CD4-positive, alpha-beta T cell treated with Interleukin-15 for 1 hour (primary cell): ENCODE results near the gene S100Z.
"Not testable (repeated sequence)": the region's sequence is repeated elsewhere in the genome, so short reads cannot be mapped to it uniquely, and the experiment has no call there.

ENCODE experiments used
- DNase-seq: peaks from one replicate; pipeline ENCODE4 v3.0.0-alpha.2; 2020

Gene S100Z

DNA sequence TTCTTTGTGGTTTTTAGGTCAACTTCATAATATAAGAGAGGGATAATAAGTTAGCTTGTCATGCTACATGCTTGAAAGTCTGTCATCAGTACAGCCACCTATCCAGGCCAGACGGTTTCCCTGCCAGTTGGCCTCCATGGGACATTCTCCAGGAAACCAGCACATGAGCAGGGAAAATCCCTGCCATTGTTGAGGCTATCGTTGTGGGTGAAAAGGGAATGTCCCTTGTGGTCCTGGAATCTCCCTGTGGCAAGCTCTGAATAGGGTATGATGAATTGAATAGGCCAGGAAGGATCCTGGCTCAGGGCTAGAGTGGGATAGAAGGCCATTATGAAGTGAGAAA is 18.7 kb upstream of the S100Z start:
- no peak for DNase-seq

DNA sequence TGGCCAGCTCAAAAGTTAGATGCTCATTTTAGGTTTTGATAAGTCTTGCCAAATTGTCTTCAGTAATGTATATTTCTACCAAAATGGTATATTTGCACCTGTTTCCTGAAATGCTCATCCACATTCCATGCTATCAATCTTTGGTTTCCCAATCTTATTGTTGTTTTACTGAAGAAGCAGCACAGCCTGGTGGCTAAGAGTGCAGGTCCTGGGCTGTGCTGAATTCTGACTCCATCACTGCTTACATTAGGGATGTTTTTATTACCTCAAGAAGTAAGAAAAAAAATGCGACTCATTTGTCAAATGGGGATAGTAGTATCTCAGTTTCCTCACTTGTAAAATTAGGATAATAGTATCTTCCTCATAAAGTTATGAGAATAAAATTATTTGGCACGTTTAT is 13.6 kb upstream of the S100Z start:
- no peak for DNase-seq

DNA sequence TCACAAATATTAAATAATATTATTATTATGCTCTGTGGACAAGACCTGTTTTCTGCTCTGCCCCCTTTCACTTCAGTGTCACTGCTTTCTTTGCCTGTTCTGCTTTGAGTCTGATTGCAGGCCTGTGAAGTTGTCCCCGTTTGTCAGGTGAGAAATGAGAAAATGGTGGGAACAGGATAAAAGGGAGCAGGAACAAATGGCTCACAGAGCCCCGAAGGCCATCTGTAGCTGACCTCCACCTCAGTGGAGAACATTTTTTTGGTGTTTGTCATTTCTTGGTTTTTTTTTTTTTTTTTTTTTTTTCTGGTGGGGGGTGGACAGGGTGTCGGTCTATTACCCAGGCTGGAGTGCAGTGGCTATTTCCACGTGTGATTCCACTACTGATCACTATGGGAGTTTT is 13.2 kb upstream of the S100Z start:
- no peak for DNase-seq

DNA sequence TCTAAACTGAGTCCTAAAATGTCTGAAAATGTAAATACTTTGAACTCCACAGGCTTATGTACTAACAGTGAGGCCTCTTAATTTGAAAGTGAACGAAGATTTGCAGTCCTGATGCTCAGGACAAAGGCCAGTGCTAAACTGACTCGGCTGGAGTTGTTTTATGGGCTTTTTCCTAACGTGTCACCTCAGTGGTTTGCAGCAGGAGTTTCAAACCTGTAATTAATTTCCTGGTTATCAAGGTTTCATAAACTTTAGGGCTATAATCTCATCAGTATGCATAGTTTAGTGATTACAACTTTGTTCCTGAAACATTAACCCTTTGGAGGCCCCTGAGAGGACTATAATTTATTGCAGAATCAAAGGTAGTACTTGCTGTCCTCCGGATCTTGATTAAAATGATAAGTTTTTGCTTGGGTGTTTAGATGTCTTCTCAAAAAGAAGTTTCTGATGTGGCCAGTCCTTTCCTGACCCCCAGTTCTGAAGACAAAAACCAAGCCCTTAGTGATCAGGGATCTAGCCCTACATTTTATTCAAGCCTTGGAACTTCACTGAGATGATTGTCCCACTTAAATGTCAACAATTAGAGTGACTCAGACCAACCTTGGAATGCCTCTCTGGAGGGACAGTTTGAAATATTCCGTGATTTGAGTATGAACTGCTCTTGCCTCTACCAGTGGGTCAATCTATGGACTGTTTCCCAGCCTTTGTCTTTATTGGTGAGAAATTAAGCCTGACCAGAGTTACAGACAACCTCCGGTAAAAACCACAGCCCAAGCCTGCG is 11.1 kb upstream of the S100Z start:
- DNase-seq, result no peak

DNA sequence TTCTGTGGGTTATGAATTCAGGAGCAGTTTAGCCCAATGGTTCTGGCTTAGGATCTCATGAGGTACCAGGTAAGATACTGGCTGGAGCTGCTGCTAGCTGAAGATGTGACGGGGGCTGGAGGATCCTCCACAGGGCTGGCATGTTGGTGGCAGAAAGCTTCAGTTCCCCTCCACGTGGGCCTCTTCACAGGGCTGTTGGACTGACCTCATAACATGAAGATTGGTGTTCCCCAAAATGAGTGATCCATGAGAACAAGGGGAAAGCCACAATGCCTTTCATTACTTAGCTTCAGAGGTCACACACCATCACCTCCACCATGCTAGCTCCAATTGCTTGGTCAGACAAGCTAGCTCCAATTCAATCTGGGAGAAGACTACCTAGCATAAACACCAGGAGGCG is 8.5 kb upstream of the S100Z start:
- DNase-seq, result no peak

DNA sequence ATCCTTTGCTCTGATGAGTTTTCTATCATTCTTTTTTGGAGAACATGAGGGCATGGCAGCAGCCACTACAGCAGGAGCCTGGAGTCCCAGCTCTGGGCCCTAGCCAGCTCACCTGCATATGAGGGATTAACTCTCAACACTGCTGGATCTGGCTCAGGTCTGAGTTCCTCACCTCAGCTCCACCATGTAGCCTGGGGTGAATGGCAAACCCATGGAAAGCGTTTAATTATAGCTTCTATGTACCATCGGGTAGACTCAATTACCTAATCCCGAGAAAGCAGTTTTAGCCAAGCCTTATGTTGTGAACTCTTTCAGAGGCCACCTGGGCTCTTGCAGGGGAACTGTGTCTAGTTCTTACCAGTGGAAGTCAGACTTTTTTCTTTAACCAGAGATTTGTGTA is 3.9 kb upstream of the S100Z start:
- DNase-seq, result no peak

DNA sequence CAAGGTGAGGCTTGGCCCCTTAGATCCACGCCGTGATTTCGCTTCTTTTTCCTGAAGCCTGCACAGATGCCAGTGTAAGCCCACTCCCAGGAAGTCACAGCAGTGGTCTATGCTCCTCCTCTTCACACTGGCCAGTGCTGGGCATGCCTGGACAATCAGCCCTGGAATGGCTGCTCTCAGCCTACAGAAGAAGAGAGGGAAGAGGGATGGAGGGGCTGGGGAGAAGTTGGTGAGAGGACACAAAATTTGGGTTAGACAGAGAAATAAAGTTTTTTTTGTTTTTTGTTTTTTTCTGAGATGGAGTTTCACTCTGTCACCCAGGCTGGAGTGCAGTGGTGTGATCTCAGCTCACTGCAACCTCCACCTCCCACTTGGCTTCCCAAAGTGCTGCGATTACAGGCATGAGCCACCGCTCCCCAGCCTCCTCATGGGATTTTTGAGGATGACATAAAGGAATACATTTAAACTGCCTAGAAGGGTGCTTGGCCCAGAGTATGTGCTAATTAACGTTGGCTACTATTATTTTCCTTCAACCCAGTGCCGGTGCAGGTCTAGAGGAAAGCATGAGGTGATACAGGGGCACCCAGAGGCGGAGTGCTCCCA is 830 bp downstream of the S100Z start:
- DNase-seq, result no peak

DNA sequence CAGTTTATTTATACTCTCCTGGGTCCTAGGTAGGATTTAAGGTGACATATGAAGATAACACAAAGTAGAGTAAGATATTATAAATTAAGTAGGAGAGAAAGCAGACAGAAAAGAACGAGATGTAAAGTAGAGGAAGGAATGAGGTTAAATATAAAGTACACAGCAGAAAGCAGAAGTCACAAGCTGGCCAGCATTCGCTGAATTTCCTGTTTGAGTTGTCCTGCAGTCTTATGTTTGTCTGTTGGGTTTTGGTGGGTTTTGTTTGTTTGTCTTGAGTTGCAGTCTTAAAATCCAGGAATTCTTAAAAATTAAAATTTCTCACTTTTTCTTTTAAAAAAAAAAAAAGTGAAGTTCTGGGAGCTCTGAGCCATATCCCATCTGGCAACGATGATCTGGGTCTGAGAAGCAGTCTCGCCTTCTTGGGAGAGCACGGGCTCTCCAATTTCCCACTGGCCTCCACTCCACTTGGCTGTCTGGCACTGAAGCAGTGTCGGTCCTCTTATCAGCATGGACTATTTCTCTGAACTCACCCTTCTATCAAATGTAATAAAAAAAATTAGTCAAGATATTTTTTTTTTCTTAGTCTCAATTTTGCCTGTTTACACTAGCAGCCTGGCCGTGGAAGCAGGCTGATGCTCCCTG is 2.0 kb downstream of the S100Z start:
- no peak for DNase-seq

DNA sequence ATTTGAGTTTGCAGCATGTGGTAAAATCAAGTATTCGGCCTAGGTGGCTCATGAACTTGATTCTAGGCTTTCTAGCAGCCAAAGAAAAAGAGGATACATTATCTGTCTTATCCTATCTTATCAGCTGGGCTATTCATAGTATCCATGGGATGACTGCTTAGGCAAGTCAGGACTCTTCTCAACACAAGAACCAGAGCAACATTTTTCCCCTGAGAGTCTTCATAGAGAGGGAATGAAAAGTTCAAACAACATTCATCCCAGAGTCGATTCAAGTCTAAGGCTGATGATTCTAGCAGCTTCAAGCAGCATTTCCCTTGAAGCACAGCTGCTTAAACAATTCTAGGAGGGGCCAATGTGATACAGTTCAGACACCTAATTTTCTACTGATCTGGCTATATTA is 3.0 kb downstream of the S100Z start:
- DNase-seq, result no peak

DNA sequence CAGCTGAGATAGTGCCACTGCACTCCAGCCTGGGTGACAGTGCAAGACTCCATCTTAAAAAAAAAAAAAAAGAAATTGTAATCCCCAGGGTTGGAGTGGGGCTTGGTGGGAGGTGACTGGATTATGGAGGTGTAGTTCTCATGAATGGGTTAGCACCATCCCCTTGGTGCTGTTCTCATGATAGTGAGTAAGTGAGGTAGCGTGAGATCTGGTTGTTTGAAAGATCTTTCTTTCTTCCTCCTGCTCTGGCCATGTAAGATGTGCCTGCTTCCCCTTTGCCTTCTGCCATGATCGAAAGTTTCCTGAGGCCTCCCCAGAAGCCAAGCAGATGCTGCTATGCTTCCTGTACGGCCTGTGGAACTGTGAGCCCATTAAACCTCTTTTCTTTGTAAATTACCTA is 3.9 kb downstream of the S100Z start:
- not testable (repeated sequence) for DNase-seq

DNA sequence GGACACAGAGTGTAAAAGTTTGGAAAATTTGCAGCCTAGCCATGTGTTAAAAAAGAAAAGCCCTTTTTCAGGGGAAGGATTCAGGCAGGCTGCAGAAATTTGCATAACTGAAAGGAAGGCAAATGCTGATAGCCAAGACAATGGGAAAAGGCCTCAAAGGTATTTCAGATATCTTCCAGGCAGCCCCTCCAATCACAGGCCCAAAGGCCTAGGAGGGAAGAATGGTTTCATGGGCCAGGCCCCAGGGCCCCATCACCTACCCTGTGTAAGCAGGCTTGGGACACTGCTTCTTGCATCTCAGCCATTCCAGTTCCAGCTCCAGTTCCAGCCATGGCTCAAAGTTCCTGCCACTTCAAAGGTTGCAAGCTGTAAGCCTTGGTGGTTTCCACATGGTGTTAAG is 4.8 kb downstream of the S100Z start:
- no peak for DNase-seq

DNA sequence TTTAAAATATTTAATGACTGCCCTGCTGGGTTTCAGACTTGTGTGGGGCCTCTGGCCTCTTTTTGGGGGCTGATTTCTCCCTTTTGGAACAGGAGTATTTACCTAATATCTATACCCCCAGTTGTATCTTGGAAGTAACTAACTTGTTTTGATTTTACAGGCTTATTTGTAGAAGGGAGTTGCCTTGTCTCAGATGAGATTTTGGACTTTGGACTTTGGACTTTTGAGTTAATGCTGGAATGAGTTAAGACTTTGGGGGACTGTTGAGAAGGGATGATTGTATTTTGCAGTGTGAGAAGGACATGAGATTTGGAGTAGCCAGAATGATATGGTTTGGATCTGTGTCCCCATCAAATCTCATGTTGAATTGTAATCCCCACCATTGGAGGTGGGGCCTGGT is 5.7 kb downstream of the S100Z start:
- DNase-seq, result not testable (repeated sequence)

DNA sequence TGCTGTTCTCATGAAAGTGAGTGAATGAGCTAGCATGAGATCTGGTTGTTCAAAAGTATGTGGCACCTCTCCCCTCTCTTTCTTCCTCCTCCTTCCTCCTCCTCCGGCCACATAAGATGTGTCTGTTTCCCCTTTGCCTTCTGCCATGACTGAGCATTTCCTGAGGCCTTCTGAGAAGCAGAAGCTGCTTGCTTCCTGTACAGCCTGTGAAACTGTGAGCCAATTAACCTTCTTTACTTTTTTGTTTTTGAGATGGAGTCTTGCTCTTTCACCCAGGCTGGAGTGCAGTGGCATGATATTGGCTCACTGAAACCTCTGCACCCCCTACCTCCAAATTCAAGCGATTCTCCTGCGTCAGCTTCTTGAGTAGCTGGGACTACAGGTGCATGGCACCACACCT is 6.1 kb downstream of the S100Z start:
- DNase-seq, result peak; percentile 60

DNA sequence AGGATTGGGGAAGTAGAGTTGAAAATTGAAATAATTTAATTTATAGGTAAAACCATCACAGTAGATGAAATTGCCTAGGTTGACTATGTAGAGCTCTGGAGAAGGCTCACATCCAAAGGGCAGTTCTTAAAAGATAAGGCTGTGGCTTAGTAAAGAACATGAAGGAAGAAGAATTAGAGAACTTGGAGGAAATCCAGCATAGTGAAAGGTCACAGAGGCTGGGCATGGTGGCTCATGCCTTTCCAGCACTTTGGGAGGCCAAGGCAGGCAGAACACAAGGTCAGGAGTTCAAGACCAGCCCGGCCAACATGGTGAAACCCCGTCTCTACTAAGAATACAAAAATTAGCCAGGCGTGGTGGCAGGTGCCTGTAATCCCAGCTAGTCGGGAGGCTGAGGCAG is 7.0 kb downstream of the S100Z start:
- not testable (repeated sequence) for DNase-seq

DNA sequence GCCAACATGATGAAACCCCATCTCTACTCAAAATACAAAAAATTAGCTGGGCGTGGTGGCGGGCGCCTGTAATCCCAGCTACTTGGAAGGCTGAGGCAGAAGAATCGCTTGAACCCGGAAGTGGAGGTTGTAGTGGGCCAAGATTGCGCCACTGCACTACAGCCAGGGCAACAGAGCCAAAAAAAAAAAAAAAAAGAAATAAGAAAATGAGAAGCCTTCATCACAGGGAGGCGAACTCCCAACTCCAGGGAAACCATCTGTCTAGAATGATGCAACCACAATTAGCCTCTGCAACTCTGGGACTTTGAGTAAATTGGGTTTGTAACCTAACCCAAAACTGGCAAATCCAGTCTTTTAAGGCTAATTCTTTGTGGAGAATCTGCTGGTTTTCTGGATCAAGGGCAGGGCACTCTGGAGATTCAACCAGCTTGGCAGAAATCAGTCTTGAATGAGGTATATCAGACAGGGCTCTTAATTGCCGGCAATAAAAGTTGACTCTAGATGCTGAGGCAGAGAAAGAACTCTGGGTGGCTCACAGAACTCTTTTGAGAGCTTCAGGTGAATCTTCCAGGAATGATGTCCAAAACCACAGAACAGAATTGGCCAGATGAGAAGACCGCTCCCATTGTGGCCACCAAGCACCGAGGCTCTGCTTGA is 9.9 kb downstream of the S100Z start:
- peak; percentile 20 for DNase-seq

DNA sequence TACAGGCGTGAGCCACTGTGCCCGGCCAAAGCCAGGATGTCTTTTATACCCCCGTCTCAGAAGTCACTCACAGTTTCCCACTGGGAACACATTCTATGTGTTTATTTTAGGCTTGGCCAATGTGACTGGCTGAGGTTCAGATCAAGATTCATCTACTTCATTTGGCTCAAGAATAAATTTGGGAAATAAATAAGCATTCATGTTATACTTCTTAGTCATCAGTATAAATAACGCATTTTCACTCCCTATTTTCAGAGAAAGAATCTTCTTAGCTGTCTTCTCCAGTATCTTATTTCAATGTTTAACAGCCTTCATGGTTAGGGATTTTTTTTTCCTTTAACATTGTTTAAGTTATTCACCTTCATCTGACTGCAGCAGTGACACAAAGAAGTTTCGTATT is 11.8 kb downstream of the S100Z start:
- DNase-seq, result no peak

DNA sequence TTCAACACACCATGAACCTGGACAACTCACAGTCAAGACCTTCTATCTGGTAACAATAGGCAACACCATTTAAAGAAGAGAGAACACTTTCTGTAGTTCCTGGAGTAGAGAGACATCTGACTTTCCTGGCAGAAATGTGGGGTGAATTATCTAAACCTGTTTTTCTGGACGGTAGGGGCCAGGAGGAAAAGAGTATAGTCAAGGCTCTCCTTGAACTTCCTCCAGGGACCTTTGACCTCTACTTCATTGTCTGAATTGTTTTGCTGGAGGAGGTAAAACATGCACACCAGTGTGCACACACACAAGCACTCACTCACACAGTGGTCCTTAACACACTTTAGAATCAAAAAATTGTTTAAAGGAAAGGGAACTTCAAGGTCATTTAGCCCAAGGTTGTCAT is 13.2 kb downstream of the S100Z start:
- DNase-seq, result no peak

DNA sequence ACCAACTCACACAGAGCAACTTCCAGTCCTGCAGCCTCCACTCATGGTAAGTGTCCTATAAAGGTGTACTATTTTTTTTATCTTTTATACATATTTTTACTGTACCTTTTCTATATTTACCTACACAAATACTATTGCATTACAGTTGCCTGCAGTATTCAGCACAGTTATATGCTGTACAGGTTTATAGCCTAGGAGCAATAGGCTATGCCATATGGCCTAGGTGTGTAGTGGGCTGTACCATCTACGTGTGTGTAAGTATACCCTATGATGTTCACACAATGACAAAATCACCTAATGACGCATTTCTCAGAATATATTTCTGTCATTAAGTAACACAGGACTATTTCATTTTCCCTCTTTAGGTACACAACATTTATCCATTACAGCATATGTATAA is 16.7 kb downstream of the S100Z start:
- DNase-seq, result no peak

DNA sequence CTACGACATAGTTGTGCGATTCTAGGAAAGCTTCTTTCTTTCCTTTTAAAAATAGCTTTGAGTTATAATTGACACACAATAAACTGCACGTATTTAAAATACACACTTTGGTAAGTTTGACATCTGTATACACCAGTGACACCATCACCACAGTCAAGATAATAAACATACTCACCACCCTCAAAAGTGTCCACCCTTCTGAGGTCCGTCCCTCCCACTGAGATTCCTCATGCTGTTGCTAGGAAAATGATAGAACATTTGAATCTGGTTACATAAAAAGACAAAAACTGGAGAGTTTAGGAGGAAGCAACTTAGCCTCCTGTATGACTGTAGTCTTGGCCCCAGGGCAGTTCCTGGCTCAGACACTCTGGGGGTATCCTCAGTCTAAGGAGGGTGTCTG is 17.2 kb downstream of the S100Z start:
- no peak for DNase-seq

DNA sequence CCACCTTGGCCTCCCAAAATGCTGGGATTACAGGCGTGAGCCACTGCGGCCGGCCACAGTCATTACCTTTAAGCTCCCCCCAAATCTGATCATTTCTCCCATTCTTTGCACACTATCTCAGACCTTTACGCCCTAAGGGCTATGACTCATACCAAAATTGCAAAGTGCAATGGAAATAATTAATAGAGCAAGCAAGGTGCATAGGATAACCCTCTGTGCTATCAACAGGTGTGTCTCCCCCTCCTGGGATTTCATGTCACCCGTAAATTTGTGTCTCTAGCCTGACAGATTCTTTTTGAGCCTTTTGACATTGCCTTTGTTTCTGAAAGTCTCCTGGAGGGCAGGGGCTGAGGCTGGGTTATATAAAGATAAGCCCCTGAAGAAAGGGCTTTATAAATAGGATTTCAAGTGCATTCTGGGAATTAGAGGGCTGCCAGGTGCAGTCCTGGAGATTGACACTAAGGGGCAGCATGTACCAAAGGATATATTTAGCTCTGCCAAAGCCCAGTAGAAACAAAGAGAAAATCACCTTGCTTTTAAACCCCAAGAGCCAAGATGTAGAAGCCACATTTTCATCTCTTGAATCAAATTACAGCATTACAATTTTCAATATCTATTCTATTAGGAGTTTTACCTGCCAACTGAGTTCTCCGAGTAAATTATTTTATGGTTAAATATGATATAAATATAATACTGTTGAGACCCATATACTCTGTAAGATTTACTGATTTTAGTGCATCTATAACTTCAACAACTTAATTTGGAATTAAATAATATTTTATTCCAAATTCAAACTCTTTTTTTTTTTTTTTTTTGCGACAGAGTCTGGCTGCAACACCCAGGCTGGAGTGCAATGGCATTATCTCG is 18.2 kb downstream of the S100Z start:
- DNase-seq, result peak; percentile 54

DNA sequence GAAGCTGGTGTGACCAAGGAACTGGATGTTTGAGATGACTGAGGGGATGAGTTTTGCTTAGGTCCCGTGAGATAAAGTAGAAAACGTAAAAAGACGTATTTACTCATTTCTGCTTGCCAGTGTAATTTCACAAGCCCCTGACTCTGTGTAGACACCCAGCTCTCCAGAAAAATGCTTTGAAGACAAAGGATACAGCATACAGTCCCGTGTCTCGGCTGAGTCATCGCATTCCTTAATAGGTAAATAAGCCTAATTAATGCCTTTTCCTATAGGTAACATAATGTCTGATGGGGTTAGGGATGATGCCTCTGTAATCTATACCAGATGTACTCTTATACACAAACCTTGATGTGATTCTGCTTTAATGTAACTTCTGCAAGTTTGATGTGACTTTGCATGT is 20.2 kb downstream of the S100Z start:
- no peak for DNase-seq

DNA sequence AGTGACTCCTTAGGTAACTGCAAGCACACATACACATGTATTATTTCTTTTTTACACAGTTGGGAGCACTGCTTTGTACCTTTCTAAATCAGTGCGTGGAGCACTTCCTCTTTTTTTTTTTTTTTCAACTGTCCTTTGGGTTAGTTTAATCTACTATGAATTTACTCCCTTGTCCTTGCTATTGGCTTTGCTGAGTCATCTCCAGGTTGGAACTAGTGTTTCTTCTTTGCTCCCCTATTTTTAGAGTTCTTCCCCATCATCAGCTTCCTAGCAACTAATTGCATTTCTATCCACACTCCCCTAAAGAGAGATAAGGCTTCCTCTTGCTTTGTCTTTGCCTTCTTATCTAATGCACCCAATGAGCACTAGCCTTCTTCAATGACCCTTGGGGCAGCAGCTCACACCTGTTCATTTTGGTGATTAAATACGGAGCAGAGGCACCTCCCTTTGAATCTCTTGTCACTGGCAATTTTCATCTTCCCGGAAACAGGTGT is 24.3 kb downstream of the S100Z start:
- no peak for DNase-seq
